Liver (tissue), 9 donors: ENCODE results near the gene DYRK4. TPM values are rescaled to one million over a fixed set of nuclear protein-coding genes. Genes with fewer than 3 reads are reported as not detected.

Experiments used
- DNase-seq: peaks from one replicate; pipeline ENCODE4 v3.0.0-alpha.2; 2017; ENCODE audit warnings: low spot score
- H3K27ac ChIP-seq, 2 donors: one replicate each; pipeline ENCODE4 v1.7.0; 2013; ENCODE audit warnings: inconsistent platforms in 2 of 2, low read length in 2 of 2, control low read depth in 1 of 2, low read depth in 1 of 2, mild to moderate bottlenecking in 1 of 2
- H3K27me3 ChIP-seq, 4 donors: one replicate each; pipeline versions ENCODE4 v1.6.1 to v1.7.0; 2013; ENCODE audit warnings: low read length in 3 of 4, inconsistent platforms in 1 of 4, mild to moderate bottlenecking in 1 of 4, moderate library complexity in 1 of 4; ENCODE audit not compliant: control insufficient read depth in 4 of 4, insufficient read depth in 4 of 4
- H3K36me3 ChIP-seq, 4 donors: one replicate each; pipeline versions ENCODE4 v1.6.1 to v1.7.0; 2013; ENCODE audit warnings: low read length in 3 of 4, mild to moderate bottlenecking in 3 of 4, low read depth in 1 of 4, moderate library complexity in 1 of 4; ENCODE audit not compliant: control insufficient read depth in 4 of 4, insufficient read depth in 3 of 4
- H3K4me1 ChIP-seq, 4 donors: one replicate each; pipeline versions ENCODE4 v1.6.1 to v1.7.0; 2013; ENCODE audit warnings: low read length in 3 of 4, mild to moderate bottlenecking in 3 of 4, moderate library complexity in 1 of 4; ENCODE audit not compliant: control insufficient read depth in 4 of 4, insufficient read depth in 4 of 4
- H3K4me3 ChIP-seq, 3 donors: one replicate each; pipeline versions ENCODE4 v1.6.1 to v1.7.0; 2013; ENCODE audit warnings: low read length in 3 of 3, control low read depth in 1 of 3, low read depth in 1 of 3, mild to moderate bottlenecking in 1 of 3
- H3K9ac ChIP-seq, 2 donors: one replicate each; pipeline ENCODE4 v1.7.0; 2013; ENCODE audit warnings: low read length in 2 of 2, mild to moderate bottlenecking in 2 of 2, moderate library complexity in 2 of 2, control low read depth in 1 of 2, low read depth in 1 of 2
- H3K9me3 ChIP-seq, 4 donors: one replicate each; pipeline versions ENCODE4 v1.6.1 to v1.7.0; 2013; ENCODE audit warnings: low read length in 3 of 4; ENCODE audit not compliant: control insufficient read depth in 4 of 4
- ATF3 ChIP-seq: IDR thresholded peaks from 2 replicates; pipeline ENCODE4 v1.6.1; 2016; ENCODE audit warnings: antibody characterized with exemption
- EGR1 ChIP-seq, 2 donors: IDR thresholded peaks; 2 replicates each; pipeline ENCODE4 v1.6.1; 2016 to 2018; ENCODE audit warnings: antibody characterized with exemption in 2 of 2, low read depth in 2 of 2
- FOXA1 ChIP-seq: IDR thresholded peaks from 2 replicates; pipeline ENCODE4 v1.6.1; 2016; ENCODE audit warnings: antibody characterized with exemption
- GABPA ChIP-seq, 2 donors: IDR thresholded peaks in 1 of 2; conservative IDR thresholded peaks in 1 of 2; 2 replicates each; pipeline ENCODE4 v1.6.1; 2016; ENCODE audit warnings: antibody characterized with exemption in 2 of 2, mild to moderate bottlenecking in 1 of 2, moderate library complexity in 1 of 2
- HNF4G ChIP-seq: IDR thresholded peaks from 2 replicates; pipeline ENCODE4 v1.6.1; 2016; ENCODE audit warnings: antibody characterized with exemption
- JUND ChIP-seq, 2 donors: IDR thresholded peaks; 2 replicates each; pipeline ENCODE4 v1.6.1; 2016; ENCODE audit warnings: antibody characterized with exemption in 2 of 2
- MAX ChIP-seq: IDR thresholded peaks from 2 replicates; pipeline ENCODE4 v1.6.1; 2016; ENCODE audit warnings: antibody characterized with exemption
- NR2F2 ChIP-seq: IDR thresholded peaks from 2 replicates; pipeline ENCODE4 v1.6.1; 2016; ENCODE audit warnings: antibody characterized with exemption
- RAD21 ChIP-seq, 2 donors: IDR thresholded peaks; 2 replicates each; pipeline ENCODE4 v1.6.1; 2016; ENCODE audit warnings: antibody characterized with exemption in 2 of 2, mild to moderate bottlenecking in 2 of 2
- REST ChIP-seq: IDR thresholded peaks from 2 replicates; pipeline ENCODE4 v1.6.1; 2016; ENCODE audit warnings: antibody characterized with exemption, mild to moderate bottlenecking
- RXRA ChIP-seq, 2 donors: IDR thresholded peaks; 2 replicates each; pipeline ENCODE4 v1.6.1; 2017 to 2018; ENCODE audit warnings: antibody characterized with exemption in 2 of 2, mild to moderate bottlenecking in 1 of 2
- TAF1 ChIP-seq: conservative IDR thresholded peaks from 2 replicates; pipeline ENCODE4 v1.6.1; 2016; ENCODE audit warnings: antibody characterized with exemption, mild to moderate bottlenecking
- ZBTB33 ChIP-seq: IDR thresholded peaks from 2 replicates; pipeline ENCODE4 v1.6.1; 2016; ENCODE audit warnings: antibody characterized with exemption
- WGBS: extraction: QIAGEN DNeasy Blood & Tissue Kit; methylation state at CpG from one replicate; pipeline ENCODE4 v1.1.7; 2013; 5-methylcytosine and 5-hydroxymethylcytosine counted together
- polyA plus RNA-seq, 2 donors: library from polyadenylated mRNA; stranded (reverse) in 1 of 2; unstranded in 1 of 2; fragments of 200-250 nt in 1 of 2; fragments of >200 nt in 1 of 2; fragmentation: Nextera tagmentation in 1 of 2; extraction: Ambion mirVana in 1 of 2; gene quantifications; one replicate each; pipeline versions ENCODE4 v1.2.1 to v1.2.3, GENCODE V29; 2013 to 2015
- total RNA-seq, 2 donors: library from RNA; depleted of rRNA; stranded (reverse); fragments of >200 nt; gene quantifications; one replicate each; pipeline ENCODE4 v1.2.3, GENCODE V29; 2014
- donor health status: healthy.
- donor health status: healthy.
- donor health status: healthy.
- donor health status: healthy.
- donor health status: healthy.

Gene DYRK4
- total and polyA plus RNA-seq, 4 donors: 12.0 to 20.3 (median 14.4) TPM

GRCh38 chr12:4557586-4557985 lies 4.4 kb upstream of the DYRK4 start:
- Histone ChIP-seq H3K9me3 (no peaks in the 10 kb centered on the region), H3K4me1 (peaks cover 3 to 10% (median 5%) of the 10 kb centered on the region in 4 donors), H3K9ac (no peak overlapping the region), H3K36me3 (no peaks in the 10 kb centered on the region), H3K4me3 (no peak overlapping the region), H3K27me3 (no peaks in the 10 kb centered on the region), H3K27ac (no peak overlapping the region)
- WGBS: 90% methylated on average over 5 of the region's 5 CpGs
- no peak for TF ChIP-seq ZBTB33
- no peak for TF ChIP-seq FOXA1
- TF ChIP-seq TAF1: no peak
- no peak for TF ChIP-seq RXRA (IDR thresholded peaks at IDR 0.05)
- TF ChIP-seq HNF4G: no peak
- TF ChIP-seq EGR1 (IDR thresholded peaks at IDR 0.05; ENCODE audit: low read depth in 2 of 2): no peak
- no peak for TF ChIP-seq JUND (IDR thresholded peaks at IDR 0.05)
- TF ChIP-seq GABPA (IDR thresholded peaks at IDR 0.05 in 1 of 2, conservative IDR thresholded peaks at IDR 0.05 in 1 of 2): no peak
- TF ChIP-seq MAX: no peak
- TF ChIP-seq ATF3: no peak
- DNase-seq: no peak

GRCh38 chr12:4558171-4558570 lies 3.8 kb upstream of the DYRK4 start:
- Histone ChIP-seq H3K4me3 (no peak overlapping the region), H3K27ac (no peak overlapping the region), H3K4me1 (peaks cover 3 to 11% (median 5%) of the 10 kb centered on the region in 4 donors), H3K9me3 (no peaks in the 10 kb centered on the region), H3K27me3 (no peaks in the 10 kb centered on the region), H3K36me3 (no peaks in the 10 kb centered on the region), H3K9ac (no peak overlapping the region)
- DNase-seq: no peak
- 97% methylated on average over 2 of the region's 2 CpGs for WGBS
- no peak for TF ChIP-seq EGR1 (IDR thresholded peaks at IDR 0.05; ENCODE audit: low read depth in 2 of 2)
- TF ChIP-seq NR2F2: no peak
- TF ChIP-seq RAD21 (IDR thresholded peaks at IDR 0.05): no peak

- peaks cover 3 to 11% (median 6%) of the 10 kb centered on the region in 4 donors for H3K4me1 ChIP-seq
Observed at GRCh38 chr12:4563336-4563735, 1.3 kb downstream of the DYRK4 start.

More at GRCh38 chr12:4563336-4563735, 1.3 kb downstream of the DYRK4 start:
- Histone ChIP-seq H3K9ac (no peak overlapping the region), H3K27ac (no peak overlapping the region), H3K4me3 (no peak overlapping the region), H3K9me3 (no peaks in the 10 kb centered on the region), H3K27me3 (no peaks in the 10 kb centered on the region), H3K36me3 (no peaks in the 10 kb centered on the region)
- DNase-seq: no peak
- TF ChIP-seq NR2F2 (no peak), EGR1 (IDR thresholded peaks at IDR 0.05; ENCODE audit: low read depth in 2 of 2) (no peak), REST (no peak)
- 89% methylated on average over 3 of the region's 3 CpGs for WGBS
